GM12891 (cell line): ENCODE results near the gene ZNF497.

Source experiments
- POLR2A ChIP-seq: IDR thresholded peaks from 2 replicates; pipeline ENCODE4 v1.6.1; 2011; ENCODE audit warnings: low read depth, low read length, control low read depth
- POLR2AphosphoS5 ChIP-seq: IDR thresholded peaks from 2 replicates; pipeline ENCODE4 v1.6.1; 2011; ENCODE audit warnings: low read depth, low read length, control low read depth

- TF ChIP-seq POLR2AphosphoS5 (no peak), POLR2A (no peak)
Measured at GRCh38 chr19:58304748-58305064, 57.8 kb downstream of the ZNF497 start.
